Gastroesophageal sphincter (tissue), 4 donors: ENCODE results near the gene PTK6. TPM values are rescaled to one million over a fixed set of nuclear protein-coding genes. Genes with fewer than 3 reads are reported as not detected.
A peak's percentile ranks its signal among the peaks of the same experiment; 100 is the strongest.

ENCODE experiments used
- ATAC-seq: fragments of 150-250 bp; one replicate; pipeline ENCODE4 v1.9.1; 2016; ENCODE audit warnings: mild to moderate bottlenecking, moderate library complexity
- H3K27ac ChIP-seq, 4 donors: fragments of 200-600 bp; sonication (generic) in 3 of 4; 1 replicate in 3 of 4; 2 replicates in 1 of 4; pipeline ENCODE4 v1.5.1; 2016 to 2019
- H3K27me3 ChIP-seq: fragments of 200-600 bp; sonication (generic); one replicate; pipeline ENCODE4 v1.5.1; 2019
- H3K36me3 ChIP-seq, 2 donors: fragments of 200-600 bp; sonication (generic); one replicate each; pipeline ENCODE4 v1.5.1; 2019; ENCODE audit warnings: control low read depth in 1 of 2
- H3K4me1 ChIP-seq, 3 donors: fragments of 200-600 bp; sonication (generic); 1 replicate in 2 of 3; 2 replicates in 1 of 3; pipeline ENCODE4 v1.5.1; 2016 to 2019; ENCODE audit warnings: control low read depth in 2 of 3
- H3K4me3 ChIP-seq, 2 donors: fragments of 200-600 bp; sonication (generic); one replicate each; pipeline ENCODE4 v1.5.1; 2019; ENCODE audit warnings: mild to moderate bottlenecking in 1 of 2, moderate library complexity in 1 of 2
- H3K9me3 ChIP-seq, 3 donors: fragments of 200-600 bp; sonication (generic); one replicate each; pipeline ENCODE4 v1.5.1; 2017 to 2019; ENCODE audit warnings: control low read depth in 2 of 3
- CTCF ChIP-seq, 4 experiments: fragments of 200-600 bp in 2 of 4; fragments of 450-650 bp in 2 of 4; sonication (generic) in 1 of 4; IDR thresholded peaks; one replicate each; pipeline ENCODE4 v1.5.1; 2017 to 2019; ENCODE audit warnings: antibody characterized with exemption in 4 of 4, mild to moderate bottlenecking in 2 of 4, moderate library complexity in 2 of 4
- EP300 ChIP-seq: sonication (generic); formaldehyde crosslinking; IDR thresholded peaks from one replicate; pipeline ENCODE4 v1.6.1; 2017; ENCODE audit warnings: antibody characterized with exemption, mild to moderate bottlenecking
- POLR2A ChIP-seq, 2 donors: fragments of 450-650 bp; IDR thresholded peaks; one replicate each; pipeline ENCODE4 v1.6.1; 2017; ENCODE audit warnings: antibody characterized with exemption in 2 of 2, mild to moderate bottlenecking in 2 of 2, moderate library complexity in 1 of 2
- POLR2AphosphoS5 ChIP-seq: sonication (generic); formaldehyde crosslinking; IDR thresholded peaks from one replicate; pipeline ENCODE4 v1.6.1; 2017; ENCODE audit warnings: antibody characterized with exemption
- WGBS, 2 donors: methylation state at CpG; one replicate each; pipeline ENCODE4 v1.1.5; 2018; ENCODE audit warnings: low coverage in 1 of 2; 5-methylcytosine and 5-hydroxymethylcytosine counted together
- total RNA-seq, 4 donors: library from RNA; depleted of rRNA; stranded (reverse); fragments of >200 nt; gene quantifications; one replicate each; pipeline ENCODE4 v1.1.0, GENCODE V29; 2016

PTK6 gene
- total RNA-seq, 4 donors from 2014 or later = 0.13 to 2.1 (median 0.42) TPM; not detected in 1

- peaks cover 0 to 4% (median 0%) of the 10 kb centered on the region in 3 donors for H3K9me3 ChIP-seq
- H3K27me3 ChIP-seq = no peaks in the 10 kb centered on the region
- peak overlapping the region; percentile 72 to 98 (median 92) for H3K27ac ChIP-seq
- no CpG with 5 or more reads among the region's 68 CpGs for WGBS, 2 donors
- peak; percentile 65 for ATAC-seq
- peak overlapping the region; percentile 62 to 99 for H3K4me3 ChIP-seq
- peaks cover 0 to 41% (median 20%) of the 10 kb centered on the region in 3 donors for H3K4me1 ChIP-seq
- peaks cover 0 to 23% of the 10 kb centered on the region in 2 donors for H3K36me3 ChIP-seq
- TF ChIP-seq POLR2A (IDR thresholded peaks at IDR 0.05) (no peak), POLR2AphosphoS5 (no peak), EP300 (no peak), CTCF (IDR thresholded peaks at IDR 0.05) (peak in 2 of 4 experiments; percentile 20 to 30)
Measured at GRCh38 chr20:63520934-63521601, 16.1 kb downstream of the PTK6 start.

GRCh38 chr20:63520504-63520933, 16.7 kb downstream of the PTK6 start, which contains the start of gene PPDPF:
Gene PPDPF, plus strand, starts transcription at chr20:63520765. Its CDS starts 544 bp downstream, at chr20:63521309.
- peak; percentile 93 for ATAC-seq

GRCh38 chr20:63519668-63520503, 17.3 kb downstream of the PTK6 start:
- peaks cover 0 to 4% (median 0%) of the 10 kb centered on the region in 3 donors for H3K9me3 ChIP-seq
- 0% methylated on average over 3 of the region's 72 CpGs; no CpG with 5 or more reads in 1 of the 2 donors for WGBS, 2 donors
- H3K27me3 ChIP-seq = no peaks in the 10 kb centered on the region
- H3K27ac ChIP-seq = peak overlapping the region; percentile 26 to 98 (median 92)
- H3K4me1 ChIP-seq = peaks cover 0 to 41% (median 20%) of the 10 kb centered on the region in 3 donors
- peak overlapping the region; percentile 62 to 99 for H3K4me3 ChIP-seq
- H3K36me3 ChIP-seq = peaks cover 0 to 23% of the 10 kb centered on the region in 2 donors
- peak; percentile 77 for ATAC-seq
- TF ChIP-seq CTCF (IDR thresholded peaks at IDR 0.05) (peak in 3 of 4 experiments; percentile 2 to 63 (median 14)), POLR2AphosphoS5 (no peak)

More at GRCh38 chr20:63520504-63520933, 16.7 kb downstream of the PTK6 start, which contains the start of gene PPDPF:
- H3K4me1 ChIP-seq = peaks cover 0 to 41% (median 20%) of the 10 kb centered on the region in 3 donors
- no CpG with 5 or more reads among the region's 64 CpGs for WGBS, 2 donors
- no peaks in the 10 kb centered on the region for H3K27me3 ChIP-seq
- H3K4me3 ChIP-seq = peak within 1 kb of the TSS; percentile 62 to 99
- peaks cover 0 to 23% of the 10 kb centered on the region in 2 donors for H3K36me3 ChIP-seq
- TF ChIP-seq EP300 (no peak), POLR2A (IDR thresholded peaks at IDR 0.05) (peak; percentile 89 to 95), POLR2AphosphoS5 (peak; percentile 92)
- H3K27ac ChIP-seq = peak within 1 kb of the TSS; percentile 72 to 98 (median 92)
- H3K9me3 ChIP-seq = peaks cover 0 to 4% (median 0%) of the 10 kb centered on the region in 3 donors

GRCh38 chr20:63518946-63519667, 18.1 kb downstream of the PTK6 start:
- Histone ChIP-seq H3K9me3 (peaks cover 0 to 4% (median 0%) of the 10 kb centered on the region in 3 donors), H3K27me3 (no peaks in the 10 kb centered on the region), H3K36me3 (peaks cover 0 to 23% of the 10 kb centered on the region in 2 donors), H3K4me1 (peaks cover 0 to 41% (median 20%) of the 10 kb centered on the region in 3 donors), H3K27ac (peak overlapping the region in 3 of 4 donors; percentile 87 to 98 (median 97)), H3K4me3 (peak overlapping the region in 1 of 2 donors; percentile 99)
- WGBS, 2 donors = 61 to 90% methylated on average over 2 to 4 of the region's 32 CpGs
- ATAC-seq = no peak
- TF ChIP-seq EP300 = no peak
- TF ChIP-seq CTCF (IDR thresholded peaks at IDR 0.05) = no peak
- no peak for TF ChIP-seq POLR2AphosphoS5
- no peak for TF ChIP-seq POLR2A (IDR thresholded peaks at IDR 0.05)
